Gastrocnemius medialis (tissue), 4 donors: ENCODE measurements around the gene AKAP17A. TPM values are rescaled to one million over a fixed set of nuclear protein-coding genes. Genes with fewer than 3 reads are reported as not detected.
A peak's percentile ranks its signal among the peaks of the same experiment; 100 is the strongest.

ENCODE experiments used
- ATAC-seq, 2 donors: fragments of 150-250 bp; one replicate each; pipeline ENCODE4 v1.9.1; 2016
- DNase-seq, 2 donors: peaks; one replicate each; pipeline ENCODE4 v3.0.0-alpha.2; 2019
- H3K27ac ChIP-seq, 4 donors: fragments of 200-600 bp; sonication (generic); 1 replicate in 1 of 4; 2 replicates in 3 of 4; pipeline ENCODE4 v1.5.1; 2016 to 2018; ENCODE audit warnings: mild to moderate bottlenecking in 2 of 4, moderate library complexity in 1 of 4
- H3K27me3 ChIP-seq, 3 donors: fragments of 200-600 bp; sonication (generic) in 2 of 3; 1 replicate in 1 of 3; 2 replicates in 2 of 3; pipeline versions ENCODE4 v1.5.1 to v1.6.0; 2016 to 2019; ENCODE audit warnings: mild to moderate bottlenecking in 1 of 3, moderate library complexity in 1 of 3
- H3K36me3 ChIP-seq, 2 donors: fragments of 200-600 bp; sonication (generic) in 1 of 2; one replicate each; pipeline ENCODE4 v1.5.1; 2017 to 2018
- H3K4me1 ChIP-seq, 2 donors: fragments of 200-600 bp; sonication (generic) in 1 of 2; one replicate each; pipeline ENCODE4 v1.5.1; 2016 to 2017; ENCODE audit warnings: mild to moderate bottlenecking in 2 of 2
- H3K4me3 ChIP-seq, 4 donors: fragments of 200-600 bp; sonication (generic) in 3 of 4; 1 replicate in 1 of 4; 2 replicates in 3 of 4; pipeline ENCODE4 v1.5.1; 2016 to 2019; ENCODE audit warnings: mild to moderate bottlenecking in 2 of 4
- H3K9me3 ChIP-seq, 3 donors: fragments of 200-600 bp; sonication (generic) in 2 of 3; 1 replicate in 1 of 3; 2 replicates in 2 of 3; pipeline ENCODE4 v1.5.1; 2016 to 2019
- CTCF ChIP-seq, 5 experiments: fragments of 450-650 bp in 3 of 5; fragments of 200-600 bp in 2 of 5; sonication (generic) in 2 of 5; IDR thresholded peaks in 4 of 5; conservative IDR thresholded peaks in 1 of 5; 1 replicate in 4 of 5; 2 replicates in 1 of 5; pipeline ENCODE4 v1.5.1; 2016 to 2019; ENCODE audit warnings: antibody characterized with exemption in 5 of 5, mild to moderate bottlenecking in 3 of 5, moderate library complexity in 3 of 5
- POLR2A ChIP-seq, 2 donors: fragments of 450-650 bp; IDR thresholded peaks; one replicate each; pipeline ENCODE4 v1.6.1; 2017; ENCODE audit warnings: antibody characterized with exemption in 2 of 2, mild to moderate bottlenecking in 2 of 2, moderate library complexity in 2 of 2
- in situ Hi-C, 4 donors: fragments of 200-750 bp; cut with MboI; loops; one replicate each; pipeline versions ENCODE4 v1.15.0 to v1.8.0; 2017; ENCODE audit warnings: low sequenced_read_pairs in 4 of 4
- intact Hi-C: fragments of 100-400 bp; cut with DNase I; formaldehyde crosslinking; loops from one replicate; pipeline ENCODE4 v1.15.1; 2023; ENCODE audit warnings: low total_unique reads
- total RNA-seq, 4 donors: library from RNA; depleted of rRNA; stranded (reverse); fragments of >200 nt; gene quantifications; one replicate each; pipeline versions ENCODE4 v1.1.0 to v1.2.3, GENCODE V29; 2016

Gene AKAP17A
- total RNA-seq, 4 donors from 2014 or later = 14.1 to 15.9 (median 14.5) TPM

- H3K27ac ChIP-seq = no peak overlapping the region
- in situ Hi-C loops (loop anchor here in 2 of 4 donors (25.0 kb wide), 1 partner anchor 116 kb away; the partner anchor contains the start of gene ASMTL (in 2 of the 2)), intact Hi-C loops (no loop called here)
- no peak overlapping the region for H3K4me3 ChIP-seq
- no peaks in the 10 kb centered on the region for H3K36me3 ChIP-seq
- no peaks in the 10 kb centered on the region for H3K27me3 ChIP-seq
- ATAC-seq (no peak), DNase-seq (no peak)
- H3K4me1 ChIP-seq = no peaks in the 10 kb centered on the region
- H3K9me3 ChIP-seq = no peaks in the 10 kb centered on the region
- no peak for TF ChIP-seq CTCF (IDR thresholded peaks at IDR 0.05 in 4 of 5, conservative IDR thresholded peaks at IDR 0.05 in 1 of 5)
- TF ChIP-seq POLR2A (IDR thresholded peaks at IDR 0.05) = no peak
These were observed 13.6 kb upstream of the AKAP17A start for GRCh38 chrX:1577845-1578244.

GRCh38 chrX:1578511-1579173, 12.8 kb upstream of the AKAP17A start:
- Histone ChIP-seq H3K27me3 (no peaks in the 10 kb centered on the region), H3K9me3 (no peaks in the 10 kb centered on the region), H3K4me1 (no peaks in the 10 kb centered on the region), H3K4me3 (no peak overlapping the region), H3K36me3 (no peaks in the 10 kb centered on the region), H3K27ac (no peak overlapping the region)
- intact Hi-C loops (no loop called here), in situ Hi-C loops (loop anchor here in 2 of 4 donors (25.0 kb wide), 1 partner anchor 116 kb away; the partner anchor contains the start of gene ASMTL (in 2 of the 2))
- TF ChIP-seq CTCF (IDR thresholded peaks at IDR 0.05 in 4 of 5, conservative IDR thresholded peaks at IDR 0.05 in 1 of 5) (no peak), POLR2A (IDR thresholded peaks at IDR 0.05) (no peak)
- ATAC-seq = no peak
- DNase-seq = no peak

DNA sequence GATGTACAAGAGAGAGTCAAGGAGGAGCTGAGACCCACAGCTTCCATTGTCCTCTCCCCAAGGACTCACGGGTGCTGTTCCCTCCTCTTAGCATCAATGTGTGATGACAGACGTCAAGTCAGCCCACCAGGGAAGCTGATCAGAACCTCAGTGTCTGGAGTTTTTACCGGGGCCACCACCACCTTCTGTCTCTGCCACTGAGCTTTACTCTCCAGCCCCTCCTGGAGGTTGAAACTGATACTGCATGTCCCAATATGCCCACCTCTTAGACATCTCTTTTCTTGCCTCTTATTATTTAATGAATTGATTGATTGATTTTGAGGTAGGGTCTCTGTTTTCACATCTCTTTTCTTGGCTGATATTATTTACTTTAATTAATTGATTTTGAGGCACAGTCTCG, 10.3 kb upstream of the AKAP17A start:
- no peaks in the 10 kb centered on the region for H3K27me3 ChIP-seq
- no peaks in the 10 kb centered on the region for H3K4me1 ChIP-seq
- TF ChIP-seq POLR2A (IDR thresholded peaks at IDR 0.05) (no peak), CTCF (IDR thresholded peaks at IDR 0.05 in 4 of 5, conservative IDR thresholded peaks at IDR 0.05 in 1 of 5) (peak; percentile 34 to 70 (median 61))
- H3K4me3 ChIP-seq = no peak overlapping the region
- in situ Hi-C loops = loop anchor here (10.0 to 25.0 kb wide), 3 partner anchors 116 to 126 kb away; partner anchors contain the start of gene ASMTL (in 3 of the 4)
- ATAC-seq (no peak), DNase-seq (no peak)
- no peak overlapping the region for H3K27ac ChIP-seq
- intact Hi-C loops = loop anchor here (1.0 kb wide), 1 partner anchor 127 kb away; no protein-coding TSS in a partner anchor
- H3K9me3 ChIP-seq = no peaks in the 10 kb centered on the region
- H3K36me3 ChIP-seq = no peaks in the 10 kb centered on the region

DNA sequence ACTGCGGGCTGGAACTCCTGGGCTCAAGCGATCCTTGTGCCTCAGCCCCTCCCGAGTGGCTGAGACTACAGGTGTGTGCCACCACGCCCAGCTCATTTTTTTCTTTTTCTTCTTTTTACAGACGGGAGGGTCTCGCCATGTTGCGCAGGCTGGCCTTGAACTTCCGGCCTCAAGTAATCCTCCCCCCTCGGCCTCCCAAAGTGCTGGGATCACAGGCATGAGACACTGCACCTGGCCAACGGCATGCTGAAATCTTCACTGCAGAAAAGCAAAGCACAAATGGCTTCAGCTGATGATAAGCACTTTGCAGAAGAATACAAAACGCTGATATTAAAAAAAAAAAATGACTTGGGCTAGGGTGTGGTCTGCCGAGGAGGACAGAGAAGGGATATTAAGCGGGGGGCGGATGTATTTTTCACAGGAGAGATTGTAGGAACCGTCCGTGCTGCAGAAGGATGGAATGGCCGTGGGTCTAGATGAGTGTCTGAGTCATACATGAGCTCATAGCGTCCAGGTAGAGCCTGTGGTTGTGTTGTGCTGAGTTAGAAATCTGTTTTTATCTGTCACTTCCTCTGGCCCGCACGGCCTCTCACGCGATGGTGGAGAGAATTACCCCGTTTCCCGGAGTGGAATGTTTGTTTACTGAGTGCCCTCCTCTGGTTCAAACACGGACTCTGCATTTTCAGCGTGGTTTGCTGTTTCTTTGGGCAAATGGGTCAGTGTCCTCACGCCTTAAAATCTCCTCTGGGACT, 8.5 kb upstream of the AKAP17A start:
- Histone ChIP-seq H3K4me3 (no peak overlapping the region), H3K36me3 (no peaks in the 10 kb centered on the region), H3K27ac (no peak overlapping the region), H3K4me1 (no peaks in the 10 kb centered on the region), H3K9me3 (no peaks in the 10 kb centered on the region), H3K27me3 (no peaks in the 10 kb centered on the region)
- TF ChIP-seq CTCF (IDR thresholded peaks at IDR 0.05 in 4 of 5, conservative IDR thresholded peaks at IDR 0.05 in 1 of 5) = no peak
- in situ Hi-C loops (loop anchor here (10.0 to 25.0 kb wide), 3 partner anchors 118 to 128 kb away; partner anchors contain the start of gene ASMTL (in 3 of the 4)), intact Hi-C loops (no loop called here)
- DNase-seq = no peak
- no peak for ATAC-seq
